Body of pancreas (tissue), 4 donors: ENCODE results near the gene PPP1R9B. TPM values are rescaled to one million over a fixed set of nuclear protein-coding genes. Genes with fewer than 3 reads are reported as not detected.

Experiments
- ATAC-seq: fragments of 150-250 bp; one replicate; pipeline ENCODE4 v1.9.1; 2016
- DNase-seq, 4 donors: peaks; one replicate each; pipeline ENCODE4 v3.0.0-alpha.2; 2019
- H3K27ac ChIP-seq, 4 donors: fragments of 200-600 bp; sonication (generic); 1 replicate in 3 of 4; 2 replicates in 1 of 4; pipeline versions ENCODE4 v1.5.1 to v1.6.1; 2016 to 2019; ENCODE audit warnings: mild to moderate bottlenecking in 1 of 4, mixed read lengths in 1 of 4, moderate library complexity in 1 of 4
- H3K27me3 ChIP-seq, 2 donors: fragments of 200-600 bp; sonication (generic); one replicate each; pipeline ENCODE4 v1.6.0; 2016; ENCODE audit warnings: mild to moderate bottlenecking in 1 of 2
- H3K36me3 ChIP-seq, 2 donors: fragments of 200-600 bp; sonication (generic); replicated peaks in 1 of 2; 2 replicates each; pipeline ENCODE4 v1.5.1; 2016; ENCODE audit warnings: low read depth in 2 of 2; ENCODE audit not compliant: insufficient read depth in 1 of 2
- H3K4me1 ChIP-seq: fragments of 200-600 bp; sonication (generic); one replicate; pipeline ENCODE4 v1.6.0; 2016
- H3K4me3 ChIP-seq, 2 donors: fragments of 200-600 bp; sonication (generic); 1 replicate in 1 of 2; 2 replicates in 1 of 2; pipeline ENCODE4 v1.5.1; 2016 to 2019
- H3K9me3 ChIP-seq, 3 donors: fragments of 200-600 bp; sonication (generic); 1 replicate in 2 of 3; 2 replicates in 1 of 3; pipeline ENCODE4 v1.5.1; 2016
- POLR2A ChIP-seq, 3 donors: fragments of 450-650 bp; IDR thresholded peaks; one replicate each; pipeline ENCODE4 v1.6.1; 2016; ENCODE audit warnings: antibody characterized with exemption in 3 of 3, mild to moderate bottlenecking in 2 of 3
- WGBS, 2 donors: methylation state at CpG; one replicate each; pipeline ENCODE4 v1.1.5; 2017; 5-methylcytosine and 5-hydroxymethylcytosine counted together
- intact Hi-C: fragments of 100-400 bp; cut with DNase I; formaldehyde crosslinking; loops from one replicate; pipeline ENCODE4 v1.15.1; 2023
- total RNA-seq, 2 donors: library from RNA; depleted of rRNA; stranded (reverse); fragments of >200 nt; gene quantifications; one replicate each; pipeline ENCODE4 v1.1.0, GENCODE V29; 2016
- TF ChIP-seq, protein P1 (sequence below), 7 experiments: fragments of 450-650 bp in 4 of 7; fragments of 200-600 bp in 3 of 7; sonication (generic) in 3 of 7; IDR thresholded peaks; one replicate each; pipeline ENCODE4 v1.5.1; 2016 to 2019; ENCODE audit warnings: antibody characterized with exemption in 7 of 7

Gene PPP1R9B
- total RNA-seq, 2 donors from 2014 or later: 20.0 to 31.0 TPM

DNA sequence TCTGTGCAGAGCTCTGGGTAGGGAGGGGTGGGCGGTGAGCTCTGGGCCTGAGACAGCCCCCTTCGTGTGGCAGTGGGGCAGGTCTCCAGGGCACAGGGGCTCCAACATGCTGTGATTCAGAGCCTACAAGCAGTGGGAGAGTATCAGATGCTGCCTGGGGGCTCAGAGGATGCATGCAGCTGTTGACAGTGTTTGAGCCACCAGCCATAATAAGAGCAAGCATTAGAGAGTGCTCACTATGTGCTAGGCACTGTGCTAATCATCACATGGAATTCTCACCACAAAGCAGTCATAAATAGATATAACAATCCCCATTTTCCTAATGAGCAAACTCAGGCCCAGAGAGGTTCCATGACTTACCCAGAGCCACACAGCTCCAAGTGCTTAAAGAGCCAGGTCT is 47.2 kb downstream of the PPP1R9B start:
- Histone ChIP-seq H3K4me1 (peaks cover 52% of the 10 kb centered on the region), H3K36me3 (peaks cover 0 to 13% of the 10 kb centered on the region in 2 donors), H3K27ac (no peak overlapping the region), H3K9me3 (no peaks in the 10 kb centered on the region), H3K4me3 (no peak overlapping the region), H3K27me3 (no peaks in the 10 kb centered on the region)
- no peak for TF ChIP-seq POLR2A (IDR thresholded peaks at IDR 0.05)
- TF ChIP-seq, protein P1, sequence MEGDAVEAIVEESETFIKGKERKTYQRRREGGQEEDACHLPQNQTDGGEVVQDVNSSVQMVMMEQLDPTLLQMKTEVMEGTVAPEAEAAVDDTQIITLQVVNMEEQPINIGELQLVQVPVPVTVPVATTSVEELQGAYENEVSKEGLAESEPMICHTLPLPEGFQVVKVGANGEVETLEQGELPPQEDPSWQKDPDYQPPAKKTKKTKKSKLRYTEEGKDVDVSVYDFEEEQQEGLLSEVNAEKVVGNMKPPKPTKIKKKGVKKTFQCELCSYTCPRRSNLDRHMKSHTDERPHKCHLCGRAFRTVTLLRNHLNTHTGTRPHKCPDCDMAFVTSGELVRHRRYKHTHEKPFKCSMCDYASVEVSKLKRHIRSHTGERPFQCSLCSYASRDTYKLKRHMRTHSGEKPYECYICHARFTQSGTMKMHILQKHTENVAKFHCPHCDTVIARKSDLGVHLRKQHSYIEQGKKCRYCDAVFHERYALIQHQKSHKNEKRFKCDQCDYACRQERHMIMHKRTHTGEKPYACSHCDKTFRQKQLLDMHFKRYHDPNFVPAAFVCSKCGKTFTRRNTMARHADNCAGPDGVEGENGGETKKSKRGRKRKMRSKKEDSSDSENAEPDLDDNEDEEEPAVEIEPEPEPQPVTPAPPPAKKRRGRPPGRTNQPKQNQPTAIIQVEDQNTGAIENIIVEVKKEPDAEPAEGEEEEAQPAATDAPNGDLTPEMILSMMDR (IDR thresholded peaks at IDR 0.05): no peak
- 60 to 67% methylated on average over 2 of the region's 2 CpGs for WGBS, 2 donors
- intact Hi-C loops: no loop called here
- DNase-seq (no peak), ATAC-seq (no peak)

DNA sequence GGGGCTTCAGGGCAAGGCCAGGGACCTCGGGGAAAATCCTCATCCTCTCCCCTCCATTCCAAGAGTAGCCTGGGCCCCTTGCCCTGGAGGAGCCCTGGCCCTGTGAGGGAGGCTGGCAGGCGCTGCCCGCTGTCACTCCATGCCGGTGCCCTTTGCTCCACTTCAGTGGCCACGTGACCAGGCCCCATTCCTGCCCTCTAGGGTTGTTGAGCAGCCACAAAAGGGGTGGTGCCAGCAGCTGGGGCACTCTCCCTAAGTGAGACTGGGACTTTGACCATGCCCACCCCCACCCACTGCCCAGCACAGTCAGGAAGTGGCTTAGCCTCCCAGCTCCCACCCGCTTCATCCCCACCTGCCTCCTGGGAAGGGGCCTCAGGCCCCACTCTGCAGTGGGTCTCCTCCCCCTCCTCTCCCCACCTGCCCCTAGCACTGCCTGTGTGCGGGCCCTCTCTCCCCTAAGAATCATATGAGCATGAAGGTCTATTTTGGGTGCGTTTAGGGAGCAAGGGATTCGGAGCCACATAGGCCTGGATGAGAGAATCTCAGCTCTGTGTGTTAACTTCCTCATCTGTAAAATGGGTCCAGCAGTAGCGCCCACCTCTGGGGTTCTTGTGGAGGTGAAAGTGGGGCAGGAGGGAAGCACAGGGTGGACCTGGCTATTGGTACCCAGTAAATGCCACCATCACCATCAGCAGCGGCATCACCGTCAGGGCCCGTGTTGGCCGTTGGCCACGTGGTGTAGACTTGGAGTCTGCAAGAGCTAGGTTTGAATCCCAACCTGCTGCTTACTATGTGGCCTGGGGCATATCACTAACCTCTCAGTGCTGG is 48.1 kb downstream of the PPP1R9B start:
- Histone ChIP-seq H3K27me3 (no peaks in the 10 kb centered on the region), H3K4me1 (peaks cover 61% of the 10 kb centered on the region), H3K9me3 (no peaks in the 10 kb centered on the region), H3K4me3 (no peak overlapping the region), H3K36me3 (peaks cover 0 to 9% of the 10 kb centered on the region in 2 donors), H3K27ac (peak overlapping the region; percentile 60 to 92 (median 84))
- 52 to 67% methylated on average over 9 to 15 of the region's 15 CpGs for WGBS, 2 donors
- DNase-seq: peak; percentile 85 to 97 (median 94)
- TF ChIP-seq, protein P1 (IDR thresholded peaks at IDR 0.05): no peak
- no peak for TF ChIP-seq POLR2A (IDR thresholded peaks at IDR 0.05)
- intact Hi-C loops: no loop called here
- ATAC-seq: peak; percentile 85

DNA sequence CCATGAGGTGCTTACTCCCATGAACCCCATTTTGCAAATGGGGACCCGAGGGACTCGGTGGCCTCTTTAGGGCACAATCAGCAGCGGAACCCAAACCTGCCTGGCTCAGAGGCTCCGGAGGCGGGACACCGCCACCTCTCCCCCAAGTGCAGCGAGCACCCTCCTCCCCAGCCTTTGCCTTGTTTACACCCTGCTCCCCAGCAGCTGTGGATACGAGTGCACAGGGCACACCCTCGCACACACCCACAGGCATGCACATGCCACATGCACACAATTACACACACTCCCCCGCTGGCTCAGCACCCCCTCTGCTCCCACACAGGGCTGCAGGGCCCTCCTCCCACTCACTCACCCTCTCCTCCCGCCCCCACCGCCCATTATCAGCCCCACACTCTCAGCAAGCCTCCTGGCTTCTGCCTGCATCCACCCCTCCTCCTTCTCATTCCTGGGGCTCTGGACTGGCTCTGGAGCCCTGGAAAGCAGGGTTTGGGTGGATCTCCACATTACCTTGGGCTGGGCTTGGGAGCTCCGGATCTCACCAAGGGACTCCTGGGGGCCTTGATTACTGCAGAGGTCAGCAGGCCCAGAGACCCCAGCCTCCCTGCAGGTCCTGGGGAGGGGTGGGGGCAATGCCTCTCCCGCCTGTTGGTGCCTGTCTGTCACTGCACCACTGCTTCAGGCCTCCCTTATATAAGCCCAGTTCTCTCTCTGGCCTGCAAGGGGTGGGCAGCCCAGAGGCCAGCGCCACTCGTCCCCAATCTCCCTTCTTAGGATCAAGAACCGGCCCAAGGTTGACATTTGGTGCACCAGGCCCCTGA is 48.9 kb downstream of the PPP1R9B start:
- H3K4me3 ChIP-seq: no peak overlapping the region
- H3K4me1 ChIP-seq: peaks cover 69% of the 10 kb centered on the region
- intact Hi-C loops: no loop called here
- ATAC-seq: peak; percentile 15
- peak overlapping the region; percentile 60 to 92 (median 84) for H3K27ac ChIP-seq
- H3K9me3 ChIP-seq: no peaks in the 10 kb centered on the region
- H3K36me3 ChIP-seq: peaks cover 0 to 4% of the 10 kb centered on the region in 2 donors
- TF ChIP-seq, protein P1 (IDR thresholded peaks at IDR 0.05): no peak
- TF ChIP-seq POLR2A (IDR thresholded peaks at IDR 0.05): peak in 1 of 3 donors; percentile 16
- WGBS, 2 donors: 34 to 39% methylated on average over 11 to 17 of the region's 17 CpGs
- H3K27me3 ChIP-seq: no peaks in the 10 kb centered on the region
- DNase-seq: peak; percentile 27 to 88 (median 66)

DNA sequence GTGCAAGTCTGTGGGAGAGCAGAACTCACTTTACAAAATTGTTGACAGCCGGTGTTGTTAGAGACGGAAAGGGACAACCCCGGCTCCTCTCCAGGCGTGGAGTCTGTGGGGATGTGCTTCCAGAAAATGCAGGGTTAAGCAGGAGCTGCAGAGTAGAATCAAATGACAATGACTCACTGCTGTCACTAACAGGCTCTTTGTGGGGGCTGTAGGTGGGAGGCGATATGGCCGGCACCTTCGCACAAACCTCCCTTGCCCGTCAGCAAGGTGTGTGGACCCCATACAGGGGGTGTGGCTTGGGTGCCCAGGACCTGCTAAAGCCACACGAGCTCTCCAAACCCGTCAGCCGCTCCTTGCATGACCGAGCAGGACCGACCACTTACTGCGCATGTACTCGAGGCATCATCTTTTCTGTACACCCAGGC is 49.5 kb downstream of the PPP1R9B start:
- ATAC-seq (no peak), DNase-seq (peak in 1 of 4 donors; percentile 63)
- 59 to 90% methylated on average over 4 to 15 of the region's 15 CpGs for WGBS, 2 donors
- TF ChIP-seq, protein P1 (IDR thresholded peaks at IDR 0.05): no peak
- no peak for TF ChIP-seq POLR2A (IDR thresholded peaks at IDR 0.05)
- no peak overlapping the region for H3K4me3 ChIP-seq
- no peaks in the 10 kb centered on the region for H3K9me3 ChIP-seq
- peaks cover 0 to 4% of the 10 kb centered on the region in 2 donors for H3K36me3 ChIP-seq
- H3K27ac ChIP-seq: peak overlapping the region; percentile 60 to 92 (median 84)
- peaks cover 75% of the 10 kb centered on the region for H3K4me1 ChIP-seq
- H3K27me3 ChIP-seq: no peaks in the 10 kb centered on the region
- intact Hi-C loops: no loop called here
